Measurements from ENCODE around the gene CLK1.

Gene CLK1

GRCh38 chr2:200845669-200846325, 18.7 kb downstream of the CLK1 start:
- TF ChIP-seq, protein P1, sequence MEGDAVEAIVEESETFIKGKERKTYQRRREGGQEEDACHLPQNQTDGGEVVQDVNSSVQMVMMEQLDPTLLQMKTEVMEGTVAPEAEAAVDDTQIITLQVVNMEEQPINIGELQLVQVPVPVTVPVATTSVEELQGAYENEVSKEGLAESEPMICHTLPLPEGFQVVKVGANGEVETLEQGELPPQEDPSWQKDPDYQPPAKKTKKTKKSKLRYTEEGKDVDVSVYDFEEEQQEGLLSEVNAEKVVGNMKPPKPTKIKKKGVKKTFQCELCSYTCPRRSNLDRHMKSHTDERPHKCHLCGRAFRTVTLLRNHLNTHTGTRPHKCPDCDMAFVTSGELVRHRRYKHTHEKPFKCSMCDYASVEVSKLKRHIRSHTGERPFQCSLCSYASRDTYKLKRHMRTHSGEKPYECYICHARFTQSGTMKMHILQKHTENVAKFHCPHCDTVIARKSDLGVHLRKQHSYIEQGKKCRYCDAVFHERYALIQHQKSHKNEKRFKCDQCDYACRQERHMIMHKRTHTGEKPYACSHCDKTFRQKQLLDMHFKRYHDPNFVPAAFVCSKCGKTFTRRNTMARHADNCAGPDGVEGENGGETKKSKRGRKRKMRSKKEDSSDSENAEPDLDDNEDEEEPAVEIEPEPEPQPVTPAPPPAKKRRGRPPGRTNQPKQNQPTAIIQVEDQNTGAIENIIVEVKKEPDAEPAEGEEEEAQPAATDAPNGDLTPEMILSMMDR (IDR thresholded peaks at IDR 0.05; ENCODE audit: insufficient read depth, low read length, missing control alignments) = no peak
- DNase-seq (ENCODE audit: low read depth, low spot score) = no peak
- H3K4me3 ChIP-seq (ENCODE audit: low read depth, low read length) = no peak overlapping the region
- POLR2A ChIA-PET = interaction anchor here (1.2 to 1.7 kb wide), 2 partner anchors 8 to 18 kb away, joined by 4 to 9 read pairs; partner anchors contain the start of gene CLK1
- CTCF ChIA-PET = no interaction called here

GRCh38 chr2:200845194-200845593, 19.3 kb downstream of the CLK1 start:
- CTCF ChIA-PET = no interaction called here
- no peak overlapping the region for H3K4me3 ChIP-seq (ENCODE audit: low read depth, low read length)
- POLR2A ChIA-PET = interaction anchor here (1.2 to 1.7 kb wide), 2 partner anchors 9 to 19 kb away, joined by 4 to 9 read pairs; partner anchors contain the start of gene CLK1
- DNase-seq (ENCODE audit: low read depth, low spot score) = no peak
- TF ChIP-seq, protein P1 (IDR thresholded peaks at IDR 0.05; ENCODE audit: insufficient read depth, low read length, missing control alignments) = no peak

GRCh38 chr2:200843993-200844948, 20.2 kb downstream of the CLK1 start:
- no peak overlapping the region for H3K4me3 ChIP-seq (ENCODE audit: low read depth, low read length)
- POLR2A ChIA-PET = interaction anchor here (1.2 to 1.7 kb wide), 2 partner anchors 9 to 20 kb away, joined by 4 to 9 read pairs; partner anchors contain the start of gene CLK1
- TF ChIP-seq, protein P1 (IDR thresholded peaks at IDR 0.05; ENCODE audit: insufficient read depth, low read length, missing control alignments) = no peak
- CTCF ChIA-PET = no interaction called here
- no peak for DNase-seq (ENCODE audit: low read depth, low spot score)

DNA sequence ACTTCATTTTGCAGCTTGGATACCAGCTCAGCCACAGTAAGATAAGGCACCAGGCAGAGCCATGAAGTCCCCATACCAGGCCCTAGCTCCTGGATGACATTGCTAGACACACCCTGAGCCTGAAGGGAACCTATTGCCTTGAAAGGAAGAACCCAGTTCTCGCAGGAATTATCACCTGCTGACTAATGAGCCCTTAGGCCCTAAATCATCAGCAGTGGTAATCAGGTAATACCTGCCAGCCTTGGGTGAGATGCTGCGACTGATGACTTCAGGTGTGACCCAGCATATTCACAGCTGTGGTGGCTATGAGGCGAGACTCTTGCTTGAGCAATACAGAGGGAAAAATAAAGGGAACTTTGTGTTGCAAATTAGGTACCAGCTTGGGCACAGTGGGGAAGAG, 24.9 kb downstream of the CLK1 start:
- CTCF ChIA-PET = no interaction called here

DNA sequence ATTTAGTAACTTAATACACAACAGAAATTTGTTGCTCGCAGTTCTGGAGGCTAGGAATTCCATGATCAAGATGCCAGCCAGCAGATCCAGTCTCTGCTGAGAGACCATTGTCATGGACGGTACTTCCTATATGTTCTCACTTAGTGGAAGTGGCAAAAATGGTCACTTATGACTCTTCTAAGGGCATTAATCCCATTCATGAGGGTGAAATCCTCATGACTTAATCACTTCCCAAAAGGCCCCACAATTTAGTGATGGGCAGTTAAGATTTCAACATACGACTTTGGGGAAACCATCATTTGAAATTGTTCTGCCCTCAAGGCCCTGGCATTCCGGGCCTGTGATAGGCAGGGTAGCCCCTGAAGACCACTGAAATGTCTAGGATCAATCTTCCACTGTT, 29.8 kb downstream of the CLK1 start:
- no peak overlapping the region for H3K4me3 ChIP-seq (ENCODE audit: low read depth, low read length)
- ChIA-PET CTCF (no interaction called here), POLR2A (no interaction called here)
- TF ChIP-seq, protein P1 (IDR thresholded peaks at IDR 0.05; ENCODE audit: insufficient read depth, low read length, missing control alignments) = no peak
- no peak for DNase-seq (ENCODE audit: low read depth, low spot score)

More for the DNA sequence above, 24.9 kb downstream of the CLK1 start:
- POLR2A ChIA-PET = interaction anchor here (0.6 kb wide), 1 partner anchor 30 kb away, joined by 3 read pairs; no protein-coding TSS in a partner anchor
- TF ChIP-seq, protein P1 (IDR thresholded peaks at IDR 0.05; ENCODE audit: insufficient read depth, low read length, missing control alignments) = no peak
- no peak overlapping the region for H3K4me3 ChIP-seq (ENCODE audit: low read depth, low read length)
- no peak for DNase-seq (ENCODE audit: low read depth, low spot score)

GRCh38 chr2:200829258-200829655, 35.2 kb downstream of the CLK1 start:
- TF ChIP-seq, protein P1 (IDR thresholded peaks at IDR 0.05; ENCODE audit: insufficient read depth, low read length, missing control alignments) = no peak
- CTCF ChIA-PET = interaction anchor here (1.2 kb wide), 1 partner anchor 116 kb away, joined by 3 read pairs; no protein-coding TSS in a partner anchor
- H3K4me3 ChIP-seq (ENCODE audit: low read depth, low read length) = no peak overlapping the region
- POLR2A ChIA-PET = interaction anchor here (0.6 kb wide), 1 partner anchor 50 kb away, joined by 4 read pairs; no protein-coding TSS in a partner anchor
- DNase-seq (ENCODE audit: low read depth, low spot score) = no peak

Measured in AG04449 (cell line).